ENCODE measurements around the gene WDR83. TPM values are rescaled to one million over a fixed set of nuclear protein-coding genes. Genes with fewer than 3 reads are reported as not detected.
"Not testable (repeated sequence)": the region's sequence is repeated elsewhere in the genome, so short reads cannot be mapped to it uniquely, and the experiment has no call there.

Gene WDR83
- total RNA-seq, result 1 to 10 TPM; 2.2 to 8.4 (median 3.7) TPM

GRCh38 chr19:12666265-12667048 lies at the start of gene WDR83, which contains the start of gene MAN2B1:
TSS of gene WDR83 (plus strand) at chr19:12666807. CDS start at chr19:12669791, 2,984 bp downstream.
TSS of gene MAN2B1 (minus strand) at chr19:12666742. CDS start at chr19:12666701, 41 bp downstream.
- Histone ChIP-seq H3K4me1 (peaks cover 33 to 36% of the 10 kb centered on the region in 2 donors), H3K9me3 (no peaks in the 10 kb centered on the region), H3K27me3 (no peaks in the 10 kb centered on the region), H3K27ac (peak within 1 kb of the TSS; percentile 82 to 99 (median 98)), H3K36me3 (peaks cover 0 to 46% of the 10 kb centered on the region in 2 donors), H3K4me3 (peak within 1 kb of the TSS; percentile 89 to 99 (median 96))
- ATAC-seq (peak; percentile 73 to 77), DNase-seq (peak; percentile 37 to 71)
- in situ Hi-C loops (cut with MboI; ENCODE audit: low sequenced_read_pairs in 4 of 4), result no loop called here
- TF ChIP-seq POLR2A (IDR thresholded peaks at IDR 0.05) (peak in 1 of 2 donors; percentile 55), CTCF (IDR thresholded peaks at IDR 0.05 in 4 of 5, conservative IDR thresholded peaks at IDR 0.05 in 1 of 5) (no peak)
- intact Hi-C loops (cut with DNase I; ENCODE audit: low total_unique reads), result loop anchor here (5.0 kb wide), 3 partner anchors 114 to 869 kb away; partner anchors contain the start of genes ZNF491, ZNF564 and ZNF799

- no peaks in the 10 kb centered on the region for H3K27me3 ChIP-seq
- ATAC-seq (no peak), DNase-seq (no peak)
- no peak overlapping the region for H3K4me3 ChIP-seq
- in situ Hi-C loops (cut with MboI; ENCODE audit: low sequenced_read_pairs in 4 of 4), result no loop called here
- intact Hi-C loops (cut with DNase I; ENCODE audit: low total_unique reads), result no loop called here
- peaks cover 0 to 13% of the 10 kb centered on the region in 2 donors for H3K36me3 ChIP-seq
- peak overlapping the region in 1 of 4 donors; percentile 47 for H3K27ac ChIP-seq
- peaks cover 16 to 35% of the 10 kb centered on the region in 2 donors for H3K4me1 ChIP-seq
- no peaks in the 10 kb centered on the region for H3K9me3 ChIP-seq
- TF ChIP-seq CTCF (IDR thresholded peaks at IDR 0.05 in 4 of 5, conservative IDR thresholded peaks at IDR 0.05 in 1 of 5), result no peak
- no peak for TF ChIP-seq POLR2A (IDR thresholded peaks at IDR 0.05)
These were observed 49.0 kb upstream of the WDR83 start for GRCh38 chr19:12617646-12618045.

GRCh38 chr19:12621253-12622024 lies 45.2 kb upstream of the WDR83 start:
- Histone ChIP-seq H3K36me3 (peaks cover 11 to 29% of the 10 kb centered on the region in 2 donors), H3K4me1 (peaks cover 4 to 16% of the 10 kb centered on the region in 2 donors)
- in situ Hi-C loops (cut with MboI; ENCODE audit: low sequenced_read_pairs in 4 of 4); H3K9me3 ChIP-seq; H3K27me3 ChIP-seq; ATAC-seq; intact Hi-C loops (cut with DNase I; ENCODE audit: low total_unique reads); H3K27ac ChIP-seq; DNase-seq; H3K4me3 ChIP-seq: not testable (repeated sequence)

- no peak for DNase-seq
- in situ Hi-C loops (cut with MboI; ENCODE audit: low sequenced_read_pairs in 4 of 4) (no loop called here), intact Hi-C loops (cut with DNase I; ENCODE audit: low total_unique reads) (no loop called here)
- Histone ChIP-seq H3K4me3 (no peak overlapping the region), H3K36me3 (peaks cover 24 to 49% of the 10 kb centered on the region in 2 donors), H3K9me3 (peaks cover 0 to 11% (median 0%) of the 10 kb centered on the region in 3 donors), H3K27me3 (no peaks in the 10 kb centered on the region), H3K4me1 (no peaks in the 10 kb centered on the region), H3K27ac (no peak overlapping the region)
- no peak for ATAC-seq
- TF ChIP-seq CTCF (IDR thresholded peaks at IDR 0.05 in 4 of 5, conservative IDR thresholded peaks at IDR 0.05 in 1 of 5), result no peak
- TF ChIP-seq POLR2A (IDR thresholded peaks at IDR 0.05), result no peak
These were observed 43.1 kb upstream of the WDR83 start for GRCh38 chr19:12623361-12624031.

Data from gastrocnemius medialis (tissue), 4 donors.